ENCODE measurements around the gene EIF5B. TPM values are rescaled to one million over a fixed set of nuclear protein-coding genes. Genes with fewer than 3 reads are reported as not detected.

The EIF5B gene
- total RNA-seq, 4 donors from 2014 or later, result 21.4 to 83.5 (median 33.5) TPM

- Histone ChIP-seq H3K36me3 (no peaks in the 10 kb centered on the region), H3K4me1 (no peaks in the 10 kb centered on the region), H3K27ac (no peak overlapping the region), H3K9me3 (peaks cover 0 to 4% of the 10 kb centered on the region in 2 donors), H3K4me3 (no peak overlapping the region), H3K27me3 (no peaks in the 10 kb centered on the region)
- no peak for TF ChIP-seq CTCF (IDR thresholded peaks at IDR 0.05)
- no peak for TF ChIP-seq POLR2A (IDR thresholded peaks at IDR 0.05)
- intact Hi-C loops (cut with DNase I; ENCODE audit: low total_unique reads), result no loop called here
- no peak for DNase-seq
Observed at GRCh38 chr2:99374747-99375146, 37.6 kb downstream of the EIF5B start.

GRCh38 chr2:99376254-99376864, 39.2 kb downstream of the EIF5B start:
- intact Hi-C loops (cut with DNase I; ENCODE audit: low total_unique reads), result no loop called here
- no peak for DNase-seq
- Histone ChIP-seq H3K27ac (no peak overlapping the region), H3K4me1 (no peaks in the 10 kb centered on the region), H3K9me3 (peaks cover 0 to 4% of the 10 kb centered on the region in 2 donors), H3K4me3 (no peak overlapping the region), H3K27me3 (no peaks in the 10 kb centered on the region), H3K36me3 (no peaks in the 10 kb centered on the region)
- TF ChIP-seq CTCF (IDR thresholded peaks at IDR 0.05), result no peak
- TF ChIP-seq POLR2A (IDR thresholded peaks at IDR 0.05), result no peak

GRCh38 chr2:99377879-99378278, 40.7 kb downstream of the EIF5B start:
- no peak for DNase-seq
- Histone ChIP-seq H3K9me3 (peaks cover 0 to 4% of the 10 kb centered on the region in 2 donors), H3K4me1 (no peaks in the 10 kb centered on the region), H3K36me3 (no peaks in the 10 kb centered on the region), H3K27ac (no peak overlapping the region), H3K27me3 (no peaks in the 10 kb centered on the region), H3K4me3 (no peak overlapping the region)
- intact Hi-C loops (cut with DNase I; ENCODE audit: low total_unique reads), result no loop called here
- TF ChIP-seq POLR2A (IDR thresholded peaks at IDR 0.05), result no peak

GRCh38 chr2:99380376-99381010, 43.3 kb downstream of the EIF5B start:
- DNase-seq, result no peak
- no peaks in the 10 kb centered on the region for H3K4me1 ChIP-seq
- no peaks in the 10 kb centered on the region for H3K36me3 ChIP-seq
- intact Hi-C loops (cut with DNase I; ENCODE audit: low total_unique reads), result no loop called here
- no peaks in the 10 kb centered on the region for H3K27me3 ChIP-seq
- H3K9me3 ChIP-seq, result no peaks in the 10 kb centered on the region
- H3K4me3 ChIP-seq, result no peak overlapping the region
- no peak overlapping the region for H3K27ac ChIP-seq
- TF ChIP-seq CTCF (IDR thresholded peaks at IDR 0.05) (no peak), POLR2A (IDR thresholded peaks at IDR 0.05) (no peak)

- intact Hi-C loops (cut with DNase I; ENCODE audit: low total_unique reads), result no loop called here
- TF ChIP-seq POLR2A (IDR thresholded peaks at IDR 0.05) (no peak), CTCF (IDR thresholded peaks at IDR 0.05) (no peak)
- Histone ChIP-seq H3K27me3 (no peaks in the 10 kb centered on the region), H3K36me3 (no peaks in the 10 kb centered on the region), H3K9me3 (no peaks in the 10 kb centered on the region), H3K27ac (no peak overlapping the region), H3K4me1 (no peaks in the 10 kb centered on the region), H3K4me3 (no peak overlapping the region)
- no peak for DNase-seq
Observed at GRCh38 chr2:99382143-99382542, 45.0 kb downstream of the EIF5B start.
